Measurements from ENCODE around the gene CCDC15.

CCDC15 gene

GRCh38 chr11:124953753-124954589 is at the start of gene CCDC15:
Gene CCDC15, plus strand, starts transcription at chr11:124954202. Its CDS starts 531 bp downstream, at chr11:124954733.
- DNase-seq: peak; percentile 98

GRCh38 chr11:124915541-124916369 is 38.2 kb upstream of the CCDC15 start:
- no peak for DNase-seq

- no peak for DNase-seq
These were observed 37.7 kb upstream of the CCDC15 start for GRCh38 chr11:124916370-124916710.

GRCh38 chr11:124917115-124917637 is 36.8 kb upstream of the CCDC15 start:
- no peak for DNase-seq

- DNase-seq: no peak
These were observed 35.1 kb upstream of the CCDC15 start, which contains the start of gene HEPN1 for GRCh38 chr11:124918950-124919349. Gene HEPN1, plus strand, starts transcription at chr11:124919250.

- DNase-seq: no peak
These were observed 34.1 kb upstream of the CCDC15 start for GRCh38 chr11:124919898-124920297.

GRCh38 chr11:124920356-124920755 is 33.6 kb upstream of the CCDC15 start:
- no peak for DNase-seq

GRCh38 chr11:124920870-124921609 is 33.0 kb upstream of the CCDC15 start:
- DNase-seq: peak; percentile 46

GRCh38 chr11:124922831-124923230 is 31.2 kb upstream of the CCDC15 start:
- no peak for DNase-seq

- DNase-seq: no peak
These were observed 30.7 kb upstream of the CCDC15 start for GRCh38 chr11:124923296-124923695.

- DNase-seq: no peak
These were observed 24.9 kb upstream of the CCDC15 start for GRCh38 chr11:124928942-124929665.

- no peak for DNase-seq
These were observed 23.2 kb upstream of the CCDC15 start for GRCh38 chr11:124930799-124931198.

- DNase-seq: no peak
These were observed 19.0 kb upstream of the CCDC15 start for GRCh38 chr11:124934862-124935547.

GRCh38 chr11:124935548-124936514 is 18.2 kb upstream of the CCDC15 start, which contains the start of gene HEPACAM:
Gene HEPACAM, minus strand, starts transcription at chr11:124936047. Its CDS starts 41 bp downstream, at chr11:124936006.
- DNase-seq: no peak

- no peak for DNase-seq
These were observed 16.6 kb upstream of the CCDC15 start for GRCh38 chr11:124937336-124937935.

GRCh38 chr11:124938206-124938765 is 15.7 kb upstream of the CCDC15 start:
- no peak for DNase-seq

GRCh38 chr11:124938970-124939369 is 15.0 kb upstream of the CCDC15 start:
- DNase-seq: no peak

GRCh38 chr11:124941703-124942102 is 12.3 kb upstream of the CCDC15 start:
- no peak for DNase-seq

GRCh38 chr11:124942466-124943253 is 11.3 kb upstream of the CCDC15 start:
- DNase-seq: no peak

Measured in NCI-H69 (cell line).